Activated CD8-positive, alpha-beta T cell treated with anti-CD3 and anti-CD28 coated beads for 36 hours (primary cell): ENCODE data around the gene RELN. TPM values are rescaled to one million over a fixed set of nuclear protein-coding genes. Genes with fewer than 3 reads are reported as not detected.

Source experiments
- ATAC-seq: fragments of 200-7000 bp; cut with Tn5 transposase; one replicate; pipeline ENCODE4 v1.10.0; 2021; ENCODE audit warnings: mild to moderate bottlenecking, moderate library complexity
- CTCF ChIA-PET: fragments of 350-600 bp; sonication (Branson Sonifier 250); formaldehyde crosslinking; loops from one replicate; lab custom pipeline; 2021; ENCODE audit warnings: antibody characterized with exemption; lab: Charles Lee
- POLR2A ChIA-PET: fragments of 350-600 bp; sonication (Branson Sonifier 250); formaldehyde crosslinking; loops from one replicate; lab custom pipeline; 2021; ENCODE audit warnings: antibody characterized with exemption; lab: Charles Lee
- DNase-seq: peaks from one replicate; pipeline ENCODE4 v3.0.0-alpha.2; 2020
- H3K27ac Mint-ChIP-seq: one replicate; pipeline ENCODE4 v1.8.0; 2021; ENCODE audit warnings: mild to moderate bottlenecking, mixed read lengths
- H3K27me3 Mint-ChIP-seq: one replicate; pipeline ENCODE4 v1.8.0; 2021; ENCODE audit warnings: mixed read lengths
- H3K36me3 Mint-ChIP-seq: one replicate; pipeline ENCODE4 v1.8.0; 2021; ENCODE audit warnings: low read depth, mixed read lengths
- H3K4me1 Mint-ChIP-seq: one replicate; pipeline ENCODE4 v1.8.0; 2021; ENCODE audit warnings: low read depth, mixed read lengths
- H3K4me3 Mint-ChIP-seq: one replicate; pipeline ENCODE4 v1.8.0; 2021; ENCODE audit warnings: mild to moderate bottlenecking, moderate library complexity, mixed read lengths
- H3K9me3 Mint-ChIP-seq: one replicate; pipeline ENCODE4 v1.8.0; 2021; ENCODE audit warnings: mixed read lengths
- CTCF ChIP-seq: fragments of 200-600 bp; IDR thresholded peaks from one replicate; pipeline ENCODE4 v1.8.0; 2022; ENCODE audit warnings: antibody characterized with exemption, mild to moderate bottlenecking
- intact Hi-C: fragments of 100-400 bp; cut with micrococcal nuclease; formaldehyde crosslinking; loops from one replicate; pipeline ENCODE4 v1.10.0; 2022
- total RNA-seq, 2 experiments: library from RNA; stranded (reverse); gene quantifications; one replicate each; pipeline ENCODE4 v1.2.3, GENCODE V29; 2021

Gene RELN
- total RNA-seq, 2 experiments from 2014 or later, result not detected

- peaks cover 16% of the 10 kb centered on the region for H3K27me3 Mint-ChIP-seq
- intact Hi-C loops, result no loop called here
- TF ChIP-seq CTCF, result no peak
- DNase-seq (no peak), ATAC-seq (no peak)
- no peaks in the 10 kb centered on the region for H3K36me3 Mint-ChIP-seq
- H3K4me1 Mint-ChIP-seq, result no peaks in the 10 kb centered on the region
- ChIA-PET CTCF (no interaction called here), POLR2A (no interaction called here)
- no peak overlapping the region for H3K4me3 Mint-ChIP-seq
- H3K9me3 Mint-ChIP-seq, result no peaks in the 10 kb centered on the region
- H3K27ac Mint-ChIP-seq, result no peak overlapping the region
Measured at GRCh38 chr7:103981003-103981423, 8.4 kb downstream of the RELN start.

- intact Hi-C loops, result no loop called here
- DNase-seq (no peak), ATAC-seq (no peak)
- TF ChIP-seq CTCF, result no peak
- no peaks in the 10 kb centered on the region for H3K4me1 Mint-ChIP-seq
- H3K27ac Mint-ChIP-seq, result no peak overlapping the region
- H3K9me3 Mint-ChIP-seq, result no peaks in the 10 kb centered on the region
- peaks cover 4% of the 10 kb centered on the region for H3K27me3 Mint-ChIP-seq
- no peaks in the 10 kb centered on the region for H3K36me3 Mint-ChIP-seq
- CTCF ChIA-PET, result no interaction called here
- POLR2A ChIA-PET, result no interaction called here
- H3K4me3 Mint-ChIP-seq, result no peak overlapping the region
Measured at GRCh38 chr7:103972779-103973434, 16.6 kb downstream of the RELN start.

GRCh38 chr7:103967401-103967800 is 22.1 kb downstream of the RELN start:
- Mint-ChIP-seq H3K27me3 (peaks cover 7% of the 10 kb centered on the region), H3K4me3 (no peak overlapping the region), H3K9me3 (no peaks in the 10 kb centered on the region), H3K4me1 (no peaks in the 10 kb centered on the region), H3K36me3 (no peaks in the 10 kb centered on the region), H3K27ac (no peak overlapping the region)
- ChIA-PET CTCF (no interaction called here), POLR2A (no interaction called here)
- no peak for TF ChIP-seq CTCF
- DNase-seq, result no peak
- intact Hi-C loops, result no loop called here
- no peak for ATAC-seq

GRCh38 chr7:103966593-103967277 is 22.7 kb downstream of the RELN start:
- intact Hi-C loops, result no loop called here
- Mint-ChIP-seq H3K4me1 (no peaks in the 10 kb centered on the region), H3K4me3 (no peak overlapping the region), H3K36me3 (no peaks in the 10 kb centered on the region), H3K9me3 (no peaks in the 10 kb centered on the region), H3K27ac (no peak overlapping the region), H3K27me3 (peaks cover 7% of the 10 kb centered on the region)
- CTCF ChIA-PET, result no interaction called here
- DNase-seq (no peak), ATAC-seq (no peak)
- no peak for TF ChIP-seq CTCF
- POLR2A ChIA-PET, result no interaction called here

GRCh38 chr7:103964269-103964668 is 25.2 kb downstream of the RELN start:
- CTCF ChIA-PET, result no interaction called here
- Mint-ChIP-seq H3K9me3 (no peaks in the 10 kb centered on the region), H3K36me3 (no peaks in the 10 kb centered on the region), H3K4me1 (no peaks in the 10 kb centered on the region), H3K27ac (no peak overlapping the region), H3K27me3 (peaks cover 10% of the 10 kb centered on the region), H3K4me3 (no peak overlapping the region)
- POLR2A ChIA-PET, result no interaction called here
- no peak for ATAC-seq
- TF ChIP-seq CTCF, result no peak
- no peak for DNase-seq
- intact Hi-C loops, result no loop called here
